Heart left ventricle (tissue), 13 donors: ENCODE measurements around the gene MYO16.

Experiments
- CTCF ChIP-seq, 12 donors: fragments of 200-600 bp; sonication (generic) in 4 of 12; IDR thresholded peaks; one replicate each; pipeline versions ENCODE4 v1.5.0 to v1.8.0; 2018 to 2022; ENCODE audit warnings: antibody characterized with exemption in 12 of 12, mild to moderate bottlenecking in 5 of 12
- POLR2A ChIP-seq, 2 donors: fragments of 450-650 bp; IDR thresholded peaks; one replicate each; pipeline ENCODE4 v1.6.1; 2017; ENCODE audit warnings: antibody characterized with exemption in 2 of 2, mild to moderate bottlenecking in 2 of 2, moderate library complexity in 2 of 2
- donor health status: ischemic (EF 13 %, LVEDD 7.1; RV severe dilation, severe dysfunction).
- donor health status: DM: no; HTN: yes; CAD: no.
- donor health status: DM: no; HTN: no; CAD: no.
- donor health status: ischemic (EF 25% LVEDD 6.9; RV normal size, moderate dysfunction).
- donor health status: ischemic (EF 25% LVEDD 5.7; RV mildly dilated, moderate dysfunction).
- donor health status: ischemic (EF 35%, LVEDD 5.7; RV mildly dilated, moderate dysfunction).
- donor health status: nonischemic (EF 11% LVEDD 7.7; RV severe dilation, severe dysfunction).
- donor health status: DM: yes; HTN: yes; CAD: no.
- donor health status: PGD.
- donor health status: ischemic (EF 29% LVEDD 5.4; RV normal size, mild dysfunction).
- donor health status: nonischemic (EF 23%, LVEDD 6.1; RV moderate dilation, normal function).

DNA sequence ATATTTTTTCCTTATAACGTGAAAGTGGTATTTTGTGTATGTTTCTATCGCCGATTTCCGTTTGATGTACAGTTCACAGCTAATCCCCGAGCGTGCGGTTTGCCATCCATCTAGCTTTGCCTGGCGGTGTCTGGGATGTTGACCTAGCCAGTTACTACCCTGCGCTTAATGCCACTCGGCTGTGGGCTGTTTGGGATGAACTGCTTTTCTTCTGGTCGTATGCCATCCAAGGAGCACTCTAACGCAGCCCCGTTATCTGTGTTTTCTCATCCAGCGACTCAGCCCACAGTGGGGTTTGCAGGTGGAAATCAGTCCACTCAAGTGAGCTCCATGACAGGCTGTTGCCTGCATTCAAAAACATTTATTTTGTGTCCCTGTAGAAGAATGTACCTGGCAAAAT lies 512.3 kb downstream of the MYO16 start:
- no peak for TF ChIP-seq CTCF (IDR thresholded peaks at IDR 0.05)
- no peak for TF ChIP-seq POLR2A (IDR thresholded peaks at IDR 0.05)
